Posterior cingulate gyrus (tissue), 11 donors: ENCODE data around the gene NRP2.

Experiments
- DNase-seq, 10 donors: peaks; one replicate each; pipeline versions ENCODE4 v3.0.0 to v3.0.0-alpha.2; 2020 to 2021; ENCODE audit warnings: mixed read lengths in 3 of 10
- intact Hi-C: fragments of 100-400 bp; cut with DNase I; formaldehyde crosslinking; loops from one replicate; pipeline ENCODE4 v1.15.1; 2023

The NRP2 gene

DNA sequence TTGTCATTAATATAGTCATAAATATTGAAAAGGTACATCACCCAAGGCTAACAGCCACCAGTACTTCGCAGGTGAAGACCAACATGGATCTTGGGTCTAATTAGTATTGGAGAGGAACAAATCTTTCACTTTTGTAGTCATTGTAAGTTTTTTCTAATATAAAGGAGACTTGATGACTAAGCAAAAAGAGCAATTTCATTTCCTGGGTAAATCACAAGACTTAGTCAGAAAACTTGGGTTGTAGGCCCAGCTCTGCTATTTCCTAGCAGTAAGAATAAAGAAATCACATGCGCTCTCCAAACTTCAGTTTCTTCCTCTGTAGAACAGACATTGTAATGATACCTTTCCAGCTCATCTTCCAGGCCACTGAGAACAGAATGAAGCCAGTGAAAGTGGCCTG lies 40.9 kb downstream of the NRP2 start:
- intact Hi-C loops: loop anchor here (5.0 kb wide), 1 partner anchor 41 kb away; the partner anchor contains the start of gene NRP2
- DNase-seq: no peak

DNA sequence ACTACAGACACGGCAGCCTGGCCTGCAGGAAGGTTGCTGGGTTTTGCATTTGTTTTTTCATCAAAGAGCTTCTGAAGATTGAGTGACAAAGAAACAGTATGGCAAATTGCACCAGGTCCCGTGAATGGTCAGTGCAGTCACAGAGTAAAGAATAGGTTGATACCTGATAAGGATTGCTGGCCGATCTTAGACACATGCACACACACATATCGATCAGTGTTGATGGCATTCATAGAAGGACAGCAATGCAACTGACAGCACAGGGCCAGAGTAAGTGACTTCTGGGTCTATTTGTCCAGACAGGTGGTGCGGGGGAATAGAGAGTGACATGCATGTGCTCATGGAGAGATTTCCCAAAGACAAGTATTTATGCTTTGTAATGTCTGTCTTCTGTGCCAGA lies 42.8 kb downstream of the NRP2 start:
- intact Hi-C loops: no loop called here

DNA sequence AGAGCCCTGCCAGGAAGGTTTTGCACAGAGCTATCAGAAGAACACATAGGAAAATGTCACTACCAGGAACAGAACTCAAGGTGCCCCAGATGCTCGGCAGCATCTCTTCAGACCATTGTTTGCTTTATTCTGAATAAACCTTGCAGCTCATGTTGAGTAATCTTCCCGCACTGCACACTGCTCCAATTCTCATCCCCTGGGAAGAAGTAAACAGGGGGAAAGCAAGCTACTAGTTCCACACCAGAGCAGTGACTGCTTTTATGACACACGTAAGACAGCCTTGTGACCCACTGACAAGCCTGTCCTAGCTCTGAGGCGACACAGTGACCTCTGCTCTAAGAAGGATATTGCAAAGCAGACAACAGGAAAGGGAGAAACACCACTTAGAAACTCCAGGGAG lies 44.2 kb downstream of the NRP2 start:
- intact Hi-C loops: no loop called here
- DNase-seq: no peak

More for the DNA sequence above, 42.8 kb downstream of the NRP2 start:
- DNase-seq: peak in 1 of 10 donors; percentile 5

DNA sequence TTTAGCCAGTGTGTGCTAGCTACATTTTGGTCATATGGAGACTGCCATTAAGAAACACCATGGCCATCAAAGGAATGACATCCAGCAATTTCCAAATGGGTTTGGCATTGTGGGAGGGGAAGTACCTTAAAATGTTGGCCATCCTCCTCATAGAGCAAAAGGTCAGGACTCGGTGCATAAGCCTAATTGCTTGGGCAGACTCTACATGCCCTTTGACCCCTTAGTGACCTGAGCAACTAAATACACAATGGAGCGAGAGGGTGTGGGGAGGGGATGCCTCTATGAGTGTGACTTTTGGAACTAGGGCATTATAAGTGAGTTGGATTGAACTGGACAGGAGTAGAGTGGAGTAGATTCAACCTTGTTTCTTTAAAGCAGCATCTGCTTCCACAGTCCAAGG lies 44.9 kb downstream of the NRP2 start:
- intact Hi-C loops: no loop called here
- DNase-seq: no peak

DNA sequence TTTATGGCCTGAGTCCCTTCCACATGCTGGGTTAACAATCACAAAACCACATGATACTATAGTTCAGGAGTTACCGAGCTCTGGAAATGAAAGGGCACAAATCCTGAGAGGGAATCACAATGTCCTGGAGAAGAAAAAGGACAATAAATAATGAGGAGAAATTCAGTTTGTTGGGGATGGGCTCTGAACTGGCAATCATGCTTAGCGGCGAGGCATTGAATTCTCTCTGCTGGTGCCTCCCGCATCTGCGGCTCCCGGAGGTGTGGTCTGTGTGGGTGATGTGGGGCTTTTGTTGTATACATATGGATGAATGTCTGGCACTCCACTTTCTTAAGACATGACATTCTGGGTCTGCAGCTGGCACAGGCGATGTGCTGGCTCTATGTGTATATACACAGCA lies 46.1 kb downstream of the NRP2 start:
- DNase-seq: peak in 2 of 10 donors; percentile 9 to 86
- intact Hi-C loops: no loop called here

DNA sequence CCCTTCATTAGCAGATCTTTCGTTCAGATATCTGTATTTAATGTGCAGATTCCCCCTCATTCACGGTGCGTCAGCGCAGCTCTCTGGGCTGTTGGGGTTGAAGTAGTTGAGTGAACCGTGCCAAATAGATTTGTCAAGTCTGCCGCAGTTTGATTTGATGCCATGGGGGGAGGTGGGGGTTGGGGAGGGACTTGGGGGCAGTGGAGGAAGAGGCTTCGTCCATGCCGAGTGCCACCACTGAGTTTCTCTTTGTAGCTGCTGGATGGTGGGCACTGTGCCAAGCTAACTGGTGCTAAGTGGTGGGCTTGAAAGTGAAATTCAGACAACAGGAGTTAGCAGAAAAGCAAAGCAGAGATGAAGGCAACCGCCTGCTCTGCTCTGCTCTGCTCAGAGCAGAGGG lies 47.9 kb downstream of the NRP2 start:
- peak in 1 of 10 donors; percentile 18 for DNase-seq
- intact Hi-C loops: no loop called here

DNA sequence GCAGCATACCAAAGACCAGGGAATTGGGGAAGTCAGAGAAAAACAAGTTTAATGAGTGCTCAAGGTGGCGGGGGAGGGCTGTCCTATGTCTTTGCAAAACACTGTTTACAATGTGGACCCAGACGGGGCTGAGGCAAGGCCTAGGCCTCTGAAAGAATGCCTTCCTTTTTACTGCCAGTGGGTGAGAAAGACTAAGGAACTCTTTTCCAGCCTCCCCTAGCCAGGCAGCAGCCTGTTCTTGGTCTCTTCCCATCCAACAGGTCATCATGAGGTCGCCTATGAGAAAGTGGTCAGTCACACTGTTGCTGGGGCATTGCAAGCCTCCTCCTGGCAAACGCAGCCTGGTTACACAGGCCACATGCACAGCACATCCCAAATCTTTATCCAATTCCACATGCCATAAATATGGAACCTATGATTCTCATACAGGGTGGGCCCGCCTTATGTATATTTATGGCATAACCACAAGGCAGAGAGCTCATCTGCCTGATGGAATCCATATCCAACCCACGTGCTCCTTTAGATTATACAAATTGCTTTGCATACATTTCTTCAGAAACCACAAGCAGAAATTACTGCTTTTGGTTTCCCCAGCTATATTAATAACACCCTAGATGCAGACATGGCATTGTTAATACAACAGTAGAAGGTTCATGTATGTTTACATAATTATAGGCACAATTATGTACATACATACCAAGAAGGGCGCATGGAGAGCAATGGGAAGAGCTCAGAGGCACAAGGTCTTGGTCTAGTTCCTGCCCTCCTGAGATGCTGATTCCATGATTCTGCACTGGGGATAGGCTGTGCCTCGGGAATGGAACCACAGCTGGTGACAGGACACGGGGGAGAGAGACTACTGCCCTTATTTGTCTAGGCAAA lies 48.6 kb downstream of the NRP2 start:
- peak in 1 of 10 donors; percentile 15 for DNase-seq
- intact Hi-C loops: no loop called here

DNA sequence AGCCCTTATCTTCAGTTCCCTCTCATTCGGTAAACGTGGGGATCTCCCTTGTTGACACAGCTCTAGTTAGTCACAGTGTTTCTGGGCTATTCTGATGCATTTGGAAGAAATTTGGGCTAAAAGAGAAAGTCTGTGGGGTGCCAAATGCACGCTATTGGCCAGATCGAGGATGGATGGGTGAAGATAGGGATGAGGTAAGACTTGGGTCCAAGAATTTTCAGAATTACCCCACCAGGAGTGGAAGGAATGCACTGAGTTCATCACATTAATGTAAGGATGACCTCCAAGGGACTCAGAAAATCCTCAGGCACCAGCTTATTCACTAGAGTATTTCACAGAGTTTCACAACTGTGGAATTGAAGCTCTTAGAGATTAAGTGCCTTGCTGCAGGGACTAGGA lies 49.3 kb downstream of the NRP2 start:
- intact Hi-C loops: no loop called here
- DNase-seq: no peak

DNA sequence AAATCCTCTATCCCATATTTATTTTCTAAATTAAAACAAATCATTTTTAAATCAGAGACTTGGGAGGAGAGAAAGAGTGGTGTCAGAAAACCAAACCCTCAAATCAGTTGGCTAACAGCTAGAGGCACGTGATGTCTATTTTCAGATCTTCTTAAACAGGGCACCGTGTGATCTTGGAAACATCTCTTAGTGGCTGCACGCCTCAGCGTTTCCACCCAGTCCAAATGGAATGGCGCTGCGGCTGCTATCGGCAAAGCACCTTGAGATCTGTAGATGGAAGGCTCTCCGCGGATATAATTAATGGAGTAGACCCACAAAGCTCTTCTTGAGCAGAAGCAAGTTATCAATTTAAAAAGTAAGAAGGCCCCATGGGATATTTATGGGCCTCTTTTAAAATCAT lies 50.0 kb downstream of the NRP2 start:
- intact Hi-C loops: no loop called here
- no peak for DNase-seq

DNA sequence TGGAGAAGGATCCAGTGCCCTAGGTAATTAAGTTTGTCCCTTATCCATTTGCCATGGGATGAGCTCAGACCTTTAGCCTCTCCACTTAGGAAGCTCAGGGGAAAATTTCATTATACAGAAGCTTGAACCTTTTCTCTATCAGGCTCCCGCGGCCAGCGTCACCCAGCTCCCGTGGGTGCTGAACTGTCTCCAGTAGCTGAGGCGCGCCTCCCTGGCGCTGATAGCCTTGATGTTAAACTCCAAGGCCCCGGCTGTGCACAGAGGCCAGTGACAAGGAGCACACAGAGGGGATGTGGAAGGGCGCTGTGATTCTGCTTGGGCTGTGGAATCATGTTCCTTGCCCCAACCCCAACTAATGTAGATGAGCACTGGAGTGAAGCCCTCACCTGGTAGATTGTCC lies 50.8 kb downstream of the NRP2 start:
- peak in 1 of 10 donors; percentile 10 for DNase-seq
- intact Hi-C loops: no loop called here

DNA sequence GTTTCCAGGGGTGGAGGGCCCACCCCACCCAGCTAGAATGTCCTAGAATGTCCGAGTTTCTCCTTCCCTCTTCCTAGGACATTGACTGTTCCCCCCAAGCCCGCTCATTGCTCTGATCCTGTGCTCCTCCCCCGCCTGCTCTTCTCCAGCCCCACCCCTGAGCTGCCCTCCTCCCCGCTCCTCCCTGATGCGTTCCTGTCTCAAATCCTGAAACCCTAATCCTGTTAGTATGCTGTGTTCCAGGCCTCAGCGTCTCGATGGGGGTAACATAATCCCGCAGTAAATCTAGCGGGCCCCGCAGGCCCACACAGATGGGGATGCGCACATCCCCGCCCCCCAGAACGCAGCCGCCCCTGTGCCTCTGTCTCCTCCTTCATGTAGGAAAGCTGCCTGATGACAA lies 51.3 kb downstream of the NRP2 start:
- intact Hi-C loops: no loop called here
- peak in 1 of 10 donors; percentile 3 for DNase-seq

DNA sequence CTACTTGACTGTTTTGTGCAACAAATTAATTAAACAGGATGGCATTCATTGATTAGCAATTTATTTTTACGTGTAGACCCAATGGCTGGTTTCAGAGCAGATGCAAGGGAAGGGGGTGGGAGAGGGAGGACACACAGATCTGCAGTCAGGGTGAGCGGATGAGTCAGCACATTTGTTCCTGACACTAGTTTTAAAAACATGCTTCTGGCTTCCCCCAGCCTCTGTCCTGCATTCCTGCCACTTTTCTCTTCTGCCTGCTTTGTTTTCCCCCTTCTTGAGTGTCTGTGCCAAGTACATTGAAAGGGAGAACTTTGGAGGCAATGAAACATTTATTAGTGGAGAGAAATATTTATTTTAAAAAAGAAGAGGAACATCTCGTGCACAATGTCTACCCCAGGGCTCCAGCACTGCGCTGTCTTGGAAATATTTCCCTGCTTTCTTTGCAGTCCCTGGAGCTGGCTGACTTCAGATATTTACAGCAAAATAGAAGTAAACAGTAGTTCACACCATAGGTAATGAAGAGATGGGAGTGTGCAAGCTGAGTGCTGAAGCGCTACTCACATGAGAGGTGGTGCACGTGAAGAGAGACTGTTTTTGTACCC lies 52.2 kb downstream of the NRP2 start:
- peak in 1 of 10 donors; percentile 17 for DNase-seq
- intact Hi-C loops: no loop called here

DNA sequence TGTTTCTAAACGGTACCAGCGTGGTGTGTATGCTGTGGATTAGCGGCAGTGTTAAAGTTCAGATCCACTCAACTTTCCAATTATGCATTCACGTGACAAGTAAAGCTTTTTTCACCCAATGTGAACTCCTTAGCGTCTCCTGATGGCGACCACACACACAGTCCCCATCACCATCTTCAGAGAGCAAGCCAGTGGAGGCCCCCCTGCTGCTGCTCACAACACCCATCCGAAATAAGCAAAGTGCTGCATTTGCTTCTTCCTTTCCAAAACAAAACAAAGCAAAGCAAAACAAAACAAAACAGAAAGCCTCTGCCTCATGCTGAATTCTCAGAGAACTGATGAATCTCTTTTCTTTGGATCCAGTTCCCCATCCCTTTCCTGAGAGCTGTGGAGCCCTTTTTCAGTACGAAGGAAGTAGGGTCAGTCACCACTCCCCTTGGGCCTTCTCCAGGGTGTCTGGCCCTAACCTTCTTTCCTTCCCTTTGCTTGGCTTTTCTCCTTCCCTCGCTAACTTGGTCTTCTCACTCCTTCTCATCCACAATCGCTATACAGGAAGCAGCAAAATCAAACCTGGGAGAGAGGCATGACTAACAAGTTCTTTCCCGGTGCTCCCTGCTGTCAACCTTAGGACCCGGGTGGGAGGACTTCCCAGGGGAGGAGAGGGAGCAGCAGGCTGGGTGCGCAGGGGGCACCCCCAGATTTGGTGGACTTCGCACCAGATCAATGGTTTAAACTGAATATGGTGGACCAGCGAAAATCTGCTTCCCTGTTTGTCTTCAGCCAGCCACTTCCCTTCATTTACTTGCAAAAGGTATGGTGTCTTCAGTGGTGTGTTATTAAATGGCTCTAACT lies 56.0 kb downstream of the NRP2 start:
- intact Hi-C loops: no loop called here
- peak in 1 of 10 donors; percentile 0 for DNase-seq

DNA sequence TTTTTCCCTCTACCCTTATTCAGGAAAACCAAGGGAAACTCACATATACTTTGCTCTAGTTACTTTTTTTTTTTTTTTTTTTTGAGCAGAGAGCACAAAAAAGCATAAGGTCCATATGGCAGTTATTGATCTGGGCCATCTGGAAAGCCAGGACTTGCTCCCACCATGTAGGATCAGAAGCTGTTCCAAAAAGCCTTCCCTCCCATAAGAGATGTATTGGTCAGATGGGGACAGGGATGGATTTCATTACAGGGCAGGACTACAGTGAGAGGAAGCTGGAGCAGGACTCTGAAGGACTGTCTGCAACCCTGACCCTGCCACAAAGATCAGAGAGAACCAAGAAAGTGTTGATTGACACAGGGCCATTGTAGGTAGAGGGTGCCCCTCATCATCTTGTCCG lies 57.3 kb downstream of the NRP2 start:
- intact Hi-C loops: no loop called here
- DNase-seq: no peak

DNA sequence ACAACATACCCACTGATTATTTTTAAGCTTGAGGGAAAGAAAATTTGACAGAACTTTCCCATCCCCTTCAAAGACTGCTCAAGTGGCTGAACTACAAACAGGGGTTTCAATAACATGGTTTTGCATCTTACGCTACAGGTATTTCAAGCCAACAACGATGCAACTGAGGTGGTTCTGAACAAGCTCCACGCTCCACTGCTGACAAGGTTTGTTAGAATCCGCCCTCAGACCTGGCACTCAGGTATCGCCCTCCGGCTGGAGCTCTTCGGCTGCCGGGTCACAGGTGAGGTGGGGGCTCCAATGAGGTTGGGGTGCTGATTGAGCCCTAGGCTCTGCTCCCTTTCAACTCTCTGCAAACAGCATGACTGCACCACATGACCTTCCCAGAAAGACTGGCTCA lies 58.1 kb downstream of the NRP2 start:
- DNase-seq: peak in 1 of 10 donors; percentile 1
- intact Hi-C loops: no loop called here

DNA sequence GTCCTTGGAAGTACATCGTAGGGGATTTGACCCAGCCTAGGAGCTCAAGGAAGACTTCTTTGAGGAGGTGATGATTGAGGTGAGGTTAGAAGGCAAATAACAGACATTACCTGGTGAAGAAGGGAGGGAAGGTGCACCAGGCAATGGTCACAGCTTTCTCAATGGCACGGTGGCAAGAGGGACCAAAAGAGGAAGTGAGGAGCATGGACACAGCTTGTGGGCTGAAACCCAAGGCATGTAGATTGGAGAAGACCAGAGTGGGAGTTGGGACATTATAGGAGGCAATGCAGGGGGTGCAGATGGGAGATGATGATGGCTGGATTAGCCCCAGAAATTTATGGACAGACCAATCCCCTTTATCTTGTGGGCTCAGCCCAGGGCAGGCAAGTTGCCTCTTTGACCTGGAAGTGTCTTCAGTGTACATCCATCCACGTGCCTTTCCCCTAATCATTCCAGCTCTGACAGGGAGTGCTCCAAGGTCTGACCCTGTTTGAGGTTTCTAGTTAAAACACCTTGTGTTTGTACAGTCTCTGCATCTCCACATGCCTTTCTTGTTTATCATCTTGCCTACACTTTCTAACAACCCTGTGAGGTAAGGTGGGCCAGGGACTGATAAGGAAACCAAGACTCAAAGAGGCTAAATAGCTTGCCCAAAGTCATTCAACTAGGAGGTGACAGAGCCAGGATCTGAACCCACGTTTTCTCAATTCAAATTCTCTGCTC lies 59.1 kb downstream of the NRP2 start:
- DNase-seq: peak in 1 of 10 donors; percentile 0
- intact Hi-C loops: no loop called here

DNA sequence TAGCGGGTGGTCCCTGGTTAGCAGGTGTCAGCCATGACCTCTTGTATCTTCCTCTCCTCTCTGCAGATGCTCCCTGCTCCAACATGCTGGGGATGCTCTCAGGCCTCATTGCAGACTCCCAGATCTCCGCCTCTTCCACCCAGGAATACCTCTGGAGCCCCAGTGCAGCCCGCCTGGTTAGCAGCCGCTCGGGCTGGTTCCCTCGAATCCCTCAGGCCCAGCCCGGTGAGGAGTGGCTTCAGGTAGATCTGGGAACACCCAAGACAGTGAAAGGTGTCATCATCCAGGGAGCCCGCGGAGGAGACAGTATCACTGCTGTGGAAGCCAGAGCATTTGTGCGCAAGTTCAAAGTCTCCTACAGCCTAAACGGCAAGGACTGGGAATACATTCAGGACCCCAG lies 60.8 kb downstream of the NRP2 start:
- intact Hi-C loops: no loop called here
- no peak for DNase-seq

DNA sequence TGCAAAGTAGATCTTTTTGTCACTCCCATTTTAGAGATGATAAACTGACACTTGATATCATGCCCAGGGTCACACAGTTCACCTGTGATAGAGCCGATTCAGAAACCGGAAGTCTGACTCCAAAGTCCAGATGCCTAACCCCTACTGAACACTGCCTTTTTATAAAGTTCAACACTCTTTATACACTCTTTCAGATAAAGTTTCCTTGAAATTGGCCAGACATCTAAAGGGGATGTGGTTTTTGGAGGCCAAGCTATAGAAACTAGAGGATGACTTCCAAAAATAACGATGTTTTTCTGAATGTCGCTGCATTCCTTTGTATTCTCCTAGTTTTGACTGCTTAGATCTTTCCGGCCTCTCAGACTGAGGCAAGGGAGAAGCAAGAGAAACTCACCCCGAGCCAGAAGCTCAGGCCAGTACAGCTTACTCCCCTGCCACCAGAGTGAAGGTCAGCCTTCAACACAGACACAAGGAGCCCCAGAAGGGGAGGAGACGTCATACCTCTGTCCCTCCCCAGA lies 61.8 kb downstream of the NRP2 start:
- intact Hi-C loops: no loop called here

DNA sequence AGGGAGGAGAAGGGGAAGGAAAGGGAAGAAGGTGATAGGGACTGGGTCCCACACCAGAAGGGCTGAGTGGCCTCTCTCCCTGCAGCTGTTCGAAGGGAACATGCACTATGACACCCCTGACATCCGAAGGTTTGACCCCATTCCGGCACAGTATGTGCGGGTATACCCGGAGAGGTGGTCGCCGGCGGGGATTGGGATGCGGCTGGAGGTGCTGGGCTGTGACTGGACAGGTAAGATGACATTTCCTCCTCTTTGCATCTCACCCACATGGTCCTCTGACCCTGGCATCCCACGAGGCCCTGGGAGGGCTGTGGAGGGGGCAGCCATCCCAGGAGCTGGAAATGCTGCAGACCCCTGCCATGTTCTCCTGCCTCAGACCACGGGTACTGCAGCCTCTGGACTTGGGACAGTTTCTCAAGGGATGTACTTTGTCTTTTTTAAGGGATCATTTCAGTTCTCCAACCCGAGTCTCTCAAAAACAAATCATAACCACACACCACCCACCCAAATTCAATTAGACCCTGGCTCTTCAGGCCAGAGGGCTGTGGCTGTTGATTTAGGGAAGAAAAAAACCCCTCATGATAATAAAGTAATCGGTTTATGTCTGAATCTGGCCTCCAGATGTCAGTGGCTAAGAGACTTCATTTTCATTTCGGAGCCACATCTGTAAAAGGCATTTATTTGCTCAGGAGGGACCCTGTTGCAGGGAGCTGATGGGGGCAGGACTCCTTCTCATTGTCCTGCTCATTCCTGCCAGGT lies 63.5 kb downstream of the NRP2 start:
- no peak for DNase-seq
- intact Hi-C loops: no loop called here

More for the DNA sequence above, 61.8 kb downstream of the NRP2 start:
- DNase-seq: peak in 1 of 10 donors; percentile 2
